Measurements from ENCODE around the gene SURF1.

SURF1 gene

DNA sequence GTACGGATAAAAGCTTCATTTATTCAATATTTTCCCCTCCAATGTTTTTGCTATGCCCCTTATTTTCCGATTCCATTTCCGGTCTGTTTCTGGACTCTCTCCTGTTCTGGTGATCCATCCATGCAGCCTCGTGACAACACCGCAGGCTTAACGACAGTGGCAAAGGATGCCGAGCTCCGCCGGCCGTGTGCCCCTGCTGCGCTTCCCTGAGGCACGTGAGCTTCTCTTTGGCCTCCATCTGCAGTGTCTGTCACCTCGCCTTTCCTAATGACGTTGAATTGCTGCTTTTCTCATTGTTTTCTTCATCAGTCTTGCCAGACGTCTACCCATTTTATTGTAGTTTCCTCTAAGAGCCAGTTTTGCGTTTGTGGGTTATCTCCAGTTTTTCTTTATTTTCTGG lies 49.0 kb downstream of the SURF1 start:
- TF ChIP-seq POLR2AphosphoS5 (IDR thresholded peaks at IDR 0.05; ENCODE audit: low read depth) (no peak), SPI1 (IDR thresholded peaks at IDR 0.05; ENCODE audit: borderline replicate concordance, low read depth) (no peak), GABPA (IDR thresholded peaks at IDR 0.05; ENCODE audit: low read depth) (no peak)
- TF ChIP-seq, protein P1, sequence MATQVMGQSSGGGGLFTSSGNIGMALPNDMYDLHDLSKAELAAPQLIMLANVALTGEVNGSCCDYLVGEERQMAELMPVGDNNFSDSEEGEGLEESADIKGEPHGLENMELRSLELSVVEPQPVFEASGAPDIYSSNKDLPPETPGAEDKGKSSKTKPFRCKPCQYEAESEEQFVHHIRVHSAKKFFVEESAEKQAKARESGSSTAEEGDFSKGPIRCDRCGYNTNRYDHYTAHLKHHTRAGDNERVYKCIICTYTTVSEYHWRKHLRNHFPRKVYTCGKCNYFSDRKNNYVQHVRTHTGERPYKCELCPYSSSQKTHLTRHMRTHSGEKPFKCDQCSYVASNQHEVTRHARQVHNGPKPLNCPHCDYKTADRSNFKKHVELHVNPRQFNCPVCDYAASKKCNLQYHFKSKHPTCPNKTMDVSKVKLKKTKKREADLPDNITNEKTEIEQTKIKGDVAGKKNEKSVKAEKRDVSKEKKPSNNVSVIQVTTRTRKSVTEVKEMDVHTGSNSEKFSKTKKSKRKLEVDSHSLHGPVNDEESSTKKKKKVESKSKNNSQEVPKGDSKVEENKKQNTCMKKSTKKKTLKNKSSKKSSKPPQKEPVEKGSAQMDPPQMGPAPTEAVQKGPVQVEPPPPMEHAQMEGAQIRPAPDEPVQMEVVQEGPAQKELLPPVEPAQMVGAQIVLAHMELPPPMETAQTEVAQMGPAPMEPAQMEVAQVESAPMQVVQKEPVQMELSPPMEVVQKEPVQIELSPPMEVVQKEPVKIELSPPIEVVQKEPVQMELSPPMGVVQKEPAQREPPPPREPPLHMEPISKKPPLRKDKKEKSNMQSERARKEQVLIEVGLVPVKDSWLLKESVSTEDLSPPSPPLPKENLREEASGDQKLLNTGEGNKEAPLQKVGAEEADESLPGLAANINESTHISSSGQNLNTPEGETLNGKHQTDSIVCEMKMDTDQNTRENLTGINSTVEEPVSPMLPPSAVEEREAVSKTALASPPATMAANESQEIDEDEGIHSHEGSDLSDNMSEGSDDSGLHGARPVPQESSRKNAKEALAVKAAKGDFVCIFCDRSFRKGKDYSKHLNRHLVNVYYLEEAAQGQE (IDR thresholded peaks at IDR 0.05; ENCODE audit: insufficient replicate concordance, low read depth), result no peak
- TF ChIP-seq, protein P2, sequence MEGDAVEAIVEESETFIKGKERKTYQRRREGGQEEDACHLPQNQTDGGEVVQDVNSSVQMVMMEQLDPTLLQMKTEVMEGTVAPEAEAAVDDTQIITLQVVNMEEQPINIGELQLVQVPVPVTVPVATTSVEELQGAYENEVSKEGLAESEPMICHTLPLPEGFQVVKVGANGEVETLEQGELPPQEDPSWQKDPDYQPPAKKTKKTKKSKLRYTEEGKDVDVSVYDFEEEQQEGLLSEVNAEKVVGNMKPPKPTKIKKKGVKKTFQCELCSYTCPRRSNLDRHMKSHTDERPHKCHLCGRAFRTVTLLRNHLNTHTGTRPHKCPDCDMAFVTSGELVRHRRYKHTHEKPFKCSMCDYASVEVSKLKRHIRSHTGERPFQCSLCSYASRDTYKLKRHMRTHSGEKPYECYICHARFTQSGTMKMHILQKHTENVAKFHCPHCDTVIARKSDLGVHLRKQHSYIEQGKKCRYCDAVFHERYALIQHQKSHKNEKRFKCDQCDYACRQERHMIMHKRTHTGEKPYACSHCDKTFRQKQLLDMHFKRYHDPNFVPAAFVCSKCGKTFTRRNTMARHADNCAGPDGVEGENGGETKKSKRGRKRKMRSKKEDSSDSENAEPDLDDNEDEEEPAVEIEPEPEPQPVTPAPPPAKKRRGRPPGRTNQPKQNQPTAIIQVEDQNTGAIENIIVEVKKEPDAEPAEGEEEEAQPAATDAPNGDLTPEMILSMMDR (IDR thresholded peaks at IDR 0.05; ENCODE audit: insufficient read depth, low read length), result no peak
- no peak overlapping the region for H3K27ac ChIP-seq (replicated peaks)
- peaks cover 5% of the 10 kb centered on the region for H3K27me3 ChIP-seq (ENCODE audit: insufficient read depth, poor library complexity, severe bottlenecking)
- no peak overlapping the region for H3K4me3 ChIP-seq (replicated peaks; ENCODE audit: insufficient read depth, low read length)
- DNase-seq (ENCODE audit: low read depth in 1 of 2, low spot score in 1 of 2), result no peak

DNA sequence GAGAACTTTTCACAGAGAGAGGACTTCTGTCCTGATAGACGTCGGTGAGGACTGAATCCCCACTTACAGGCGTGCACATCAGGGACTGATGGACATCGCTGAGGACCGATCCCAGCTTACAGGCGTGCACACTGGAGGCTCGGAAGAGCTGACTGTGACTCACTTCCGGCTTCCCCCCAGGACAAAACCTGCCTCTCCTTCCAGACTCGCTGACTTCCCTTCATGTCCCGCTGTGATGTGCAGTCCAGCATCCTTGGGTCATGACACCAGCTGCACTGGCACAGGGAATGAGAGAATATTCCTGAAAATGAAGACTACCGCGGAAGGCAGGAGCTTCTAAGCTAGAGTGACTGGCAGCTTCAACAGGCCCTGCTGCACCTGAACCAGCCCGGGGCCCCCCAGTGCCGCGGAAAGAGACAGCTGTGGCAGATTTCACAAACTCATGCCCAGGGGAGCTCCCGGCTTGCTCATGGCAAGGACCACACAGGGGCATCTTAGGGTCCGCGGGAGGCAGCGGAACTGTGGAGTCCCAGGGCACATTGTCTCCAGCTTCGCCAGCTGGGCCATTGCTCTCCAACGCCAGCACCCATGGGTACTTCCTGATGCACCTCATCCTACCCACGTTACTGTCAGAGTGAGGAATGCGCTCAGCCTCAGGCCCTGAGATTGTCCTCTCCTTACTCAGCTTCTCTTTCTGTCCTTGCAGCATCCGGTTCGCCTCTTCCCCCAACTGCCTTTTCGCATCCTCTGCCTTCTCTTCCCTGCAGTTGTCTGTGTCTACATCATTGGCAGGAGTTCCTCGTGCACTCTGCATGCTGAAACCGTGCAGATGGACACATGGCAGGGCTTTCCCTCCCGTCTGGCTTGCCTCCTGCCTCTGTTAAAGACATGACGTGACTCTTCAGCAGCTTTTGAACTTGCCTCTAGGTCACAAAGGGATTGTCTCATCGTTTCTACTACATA lies 49.8 kb downstream of the SURF1 start:
- Histone ChIP-seq H3K4me3 (replicated peaks; ENCODE audit: insufficient read depth, low read length) (no peak overlapping the region), H3K27me3 (ENCODE audit: insufficient read depth, poor library complexity, severe bottlenecking) (peaks cover 5% of the 10 kb centered on the region), H3K27ac (replicated peaks) (no peak overlapping the region)
- TF ChIP-seq, protein P2 (IDR thresholded peaks at IDR 0.05; ENCODE audit: insufficient read depth, low read length), result no peak
- TF ChIP-seq SPI1 (IDR thresholded peaks at IDR 0.05; ENCODE audit: borderline replicate concordance, low read depth) (no peak), GABPA (IDR thresholded peaks at IDR 0.05; ENCODE audit: low read depth) (no peak), POLR2AphosphoS5 (IDR thresholded peaks at IDR 0.05; ENCODE audit: low read depth) (no peak)
- TF ChIP-seq, protein P1 (IDR thresholded peaks at IDR 0.05; ENCODE audit: insufficient replicate concordance, low read depth), result no peak
- DNase-seq (ENCODE audit: low read depth in 1 of 2, low spot score in 1 of 2), result no peak

DNA sequence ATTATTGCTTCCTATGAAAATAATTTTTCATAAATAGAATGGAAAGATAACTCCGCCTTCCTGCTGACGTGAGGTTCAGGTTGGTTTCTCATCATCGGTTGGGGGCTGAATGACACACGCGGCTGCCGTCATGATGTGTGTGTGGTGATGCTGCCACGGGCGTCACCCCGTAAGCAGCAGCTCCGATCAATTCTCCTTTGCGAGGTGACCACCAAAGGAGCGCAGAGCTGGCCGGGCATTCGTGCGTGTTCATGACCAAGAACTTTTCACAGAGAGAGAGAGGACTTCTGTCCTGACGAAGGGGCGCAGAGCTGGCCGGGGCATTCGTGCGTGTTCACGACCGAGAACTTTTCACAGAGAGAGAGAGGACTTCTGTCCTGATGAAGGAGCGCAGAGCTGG lies 50.6 kb downstream of the SURF1 start:
- H3K27me3 ChIP-seq (ENCODE audit: insufficient read depth, poor library complexity, severe bottlenecking), result peaks cover 5% of the 10 kb centered on the region
- H3K4me3 ChIP-seq (replicated peaks; ENCODE audit: insufficient read depth, low read length), result no peak overlapping the region
- no peak for DNase-seq (ENCODE audit: low read depth in 1 of 2, low spot score in 1 of 2)
- TF ChIP-seq GABPA (IDR thresholded peaks at IDR 0.05; ENCODE audit: low read depth) (no peak), SPI1 (IDR thresholded peaks at IDR 0.05; ENCODE audit: borderline replicate concordance, low read depth) (no peak)
- TF ChIP-seq, protein P1 (IDR thresholded peaks at IDR 0.05; ENCODE audit: insufficient replicate concordance, low read depth), result no peak
- TF ChIP-seq, protein P2 (IDR thresholded peaks at IDR 0.05; ENCODE audit: insufficient read depth, low read length), result no peak
- no peak overlapping the region for H3K27ac ChIP-seq (replicated peaks)

Measured in HL-60 (cell line).